ENCODE measurements around the gene CTXN3. TPM values are rescaled to one million over a fixed set of nuclear protein-coding genes. Genes with fewer than 3 reads are reported as not detected.

CTXN3 gene
- total RNA-seq, 1 donor from 2014 or later = not detected

DNA sequence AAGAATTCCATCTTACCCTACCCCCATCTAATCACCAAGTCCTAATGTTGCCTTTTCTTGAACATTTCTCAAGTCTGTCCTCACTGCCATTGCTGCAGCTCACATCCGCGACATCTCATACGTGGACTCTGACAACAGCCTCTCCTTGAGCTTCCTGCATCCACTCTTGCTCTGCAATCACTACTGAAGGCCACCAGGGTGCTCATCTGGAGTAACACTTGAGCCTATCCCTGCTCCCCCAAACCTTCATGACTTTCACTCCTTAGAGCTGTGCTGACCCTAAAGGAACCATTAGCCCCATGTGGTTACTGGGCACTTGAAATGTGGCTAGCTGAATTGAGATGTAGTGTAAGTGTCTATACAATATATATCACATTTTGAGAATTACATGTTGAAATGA lies 46.4 kb upstream of the CTXN3 start:
- peaks cover 1% of the 10 kb centered on the region for H3K4me1 Mint-ChIP-seq (ENCODE audit: low read depth, unreplicated experiment)
- H3K36me3 Mint-ChIP-seq (ENCODE audit: unreplicated experiment) = no peaks in the 10 kb centered on the region
- H3K9me3 Mint-ChIP-seq (ENCODE audit: unreplicated experiment) = no peaks in the 10 kb centered on the region
- H3K27me3 Mint-ChIP-seq (ENCODE audit: unreplicated experiment) = no peaks in the 10 kb centered on the region
- TF ChIP-seq, protein P1, sequence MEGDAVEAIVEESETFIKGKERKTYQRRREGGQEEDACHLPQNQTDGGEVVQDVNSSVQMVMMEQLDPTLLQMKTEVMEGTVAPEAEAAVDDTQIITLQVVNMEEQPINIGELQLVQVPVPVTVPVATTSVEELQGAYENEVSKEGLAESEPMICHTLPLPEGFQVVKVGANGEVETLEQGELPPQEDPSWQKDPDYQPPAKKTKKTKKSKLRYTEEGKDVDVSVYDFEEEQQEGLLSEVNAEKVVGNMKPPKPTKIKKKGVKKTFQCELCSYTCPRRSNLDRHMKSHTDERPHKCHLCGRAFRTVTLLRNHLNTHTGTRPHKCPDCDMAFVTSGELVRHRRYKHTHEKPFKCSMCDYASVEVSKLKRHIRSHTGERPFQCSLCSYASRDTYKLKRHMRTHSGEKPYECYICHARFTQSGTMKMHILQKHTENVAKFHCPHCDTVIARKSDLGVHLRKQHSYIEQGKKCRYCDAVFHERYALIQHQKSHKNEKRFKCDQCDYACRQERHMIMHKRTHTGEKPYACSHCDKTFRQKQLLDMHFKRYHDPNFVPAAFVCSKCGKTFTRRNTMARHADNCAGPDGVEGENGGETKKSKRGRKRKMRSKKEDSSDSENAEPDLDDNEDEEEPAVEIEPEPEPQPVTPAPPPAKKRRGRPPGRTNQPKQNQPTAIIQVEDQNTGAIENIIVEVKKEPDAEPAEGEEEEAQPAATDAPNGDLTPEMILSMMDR (IDR thresholded peaks at IDR 0.05; ENCODE audit: partially characterized antibody, unreplicated experiment) = no peak
- H3K4me3 Mint-ChIP-seq (ENCODE audit: unreplicated experiment) = no peak overlapping the region
- DNase-seq = no peak
- no peak overlapping the region for H3K27ac Mint-ChIP-seq (ENCODE audit: unreplicated experiment)

DNA sequence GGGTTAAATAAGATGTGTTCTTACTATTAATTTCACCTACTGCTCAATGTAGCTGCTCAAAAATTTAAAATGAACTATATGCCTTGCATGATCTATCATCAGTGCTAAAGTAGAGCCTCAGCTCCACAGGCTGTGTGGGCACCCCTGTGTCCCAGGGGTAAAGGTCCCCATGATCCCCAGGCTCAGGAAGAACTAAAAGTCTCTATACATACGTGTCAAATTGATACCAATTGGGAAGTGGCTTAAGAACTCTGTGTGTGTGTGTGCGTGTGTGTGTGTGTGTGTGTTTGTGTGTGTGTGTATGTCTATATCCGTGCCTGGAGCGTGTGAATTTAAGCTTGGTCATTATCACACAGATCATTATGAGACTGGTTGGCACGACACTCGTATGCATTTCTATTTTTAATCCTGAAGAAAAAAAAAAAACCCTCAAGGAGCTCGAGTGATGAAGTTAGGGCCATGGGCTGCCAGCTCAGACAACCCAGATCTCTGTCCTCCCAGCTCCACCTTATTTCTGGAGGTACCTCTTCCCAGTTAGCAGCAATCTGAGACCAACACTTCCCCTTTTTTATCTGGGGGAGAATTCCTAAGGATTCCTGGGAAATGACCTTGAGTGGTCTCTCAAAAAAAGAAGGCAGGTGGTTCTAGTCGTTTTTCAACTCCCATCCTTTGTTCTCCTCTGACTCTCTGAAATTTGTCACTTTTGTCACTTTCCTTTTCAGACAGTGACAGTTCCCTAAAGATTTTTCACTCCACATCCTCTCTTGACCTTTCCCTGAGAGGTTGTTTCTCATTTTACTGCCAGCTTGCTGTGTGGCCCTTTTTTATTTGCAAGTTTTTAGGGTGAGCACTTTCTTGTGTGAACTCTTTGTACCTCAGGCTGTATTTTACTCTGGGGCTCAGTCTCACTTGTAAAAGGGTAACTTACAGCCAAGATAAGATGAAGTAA lies 45.7 kb upstream of the CTXN3 start:
- Mint-ChIP-seq H3K4me1 (ENCODE audit: low read depth, unreplicated experiment) (peaks cover 1% of the 10 kb centered on the region), H3K9me3 (ENCODE audit: unreplicated experiment) (no peaks in the 10 kb centered on the region), H3K27ac (ENCODE audit: unreplicated experiment) (no peak overlapping the region), H3K4me3 (ENCODE audit: unreplicated experiment) (no peak overlapping the region), H3K27me3 (ENCODE audit: unreplicated experiment) (no peaks in the 10 kb centered on the region), H3K36me3 (ENCODE audit: unreplicated experiment) (no peaks in the 10 kb centered on the region)
- no peak for DNase-seq
- TF ChIP-seq, protein P1 (IDR thresholded peaks at IDR 0.05; ENCODE audit: partially characterized antibody, unreplicated experiment) = no peak

DNA sequence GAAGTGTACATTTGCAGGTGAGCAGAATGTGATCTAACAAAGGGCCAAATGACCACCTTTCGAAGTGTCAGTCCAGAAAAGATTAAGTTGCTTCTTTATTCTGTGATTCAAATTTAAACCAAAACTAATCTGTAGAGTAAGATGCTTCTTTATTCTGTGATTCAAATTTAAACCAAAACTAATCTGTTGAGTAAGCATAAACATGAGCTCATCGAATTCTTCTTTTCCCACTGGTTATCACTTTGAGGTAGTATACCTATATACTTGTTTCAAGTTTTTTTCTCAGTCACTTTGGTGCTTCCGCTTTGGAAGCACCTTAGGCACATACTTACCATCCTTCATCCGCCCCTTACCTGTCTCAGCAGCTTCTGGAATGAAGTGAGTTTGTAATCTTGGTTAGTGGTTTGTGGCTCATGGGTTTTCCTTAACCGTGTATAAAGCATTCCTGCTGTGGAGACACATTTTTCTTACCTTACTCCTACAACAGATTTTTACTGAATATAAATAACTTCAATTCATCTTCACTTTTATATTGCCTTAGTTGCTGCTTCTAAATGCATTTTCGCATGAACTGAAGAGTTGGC lies 40.7 kb upstream of the CTXN3 start:
- Mint-ChIP-seq H3K9me3 (ENCODE audit: unreplicated experiment) (no peaks in the 10 kb centered on the region), H3K36me3 (ENCODE audit: unreplicated experiment) (no peaks in the 10 kb centered on the region), H3K27me3 (ENCODE audit: unreplicated experiment) (no peaks in the 10 kb centered on the region), H3K4me1 (ENCODE audit: low read depth, unreplicated experiment) (peaks cover 2% of the 10 kb centered on the region), H3K4me3 (ENCODE audit: unreplicated experiment) (no peak overlapping the region), H3K27ac (ENCODE audit: unreplicated experiment) (no peak overlapping the region)
- TF ChIP-seq, protein P1 (IDR thresholded peaks at IDR 0.05; ENCODE audit: partially characterized antibody, unreplicated experiment) = no peak
- DNase-seq = no peak

DNA sequence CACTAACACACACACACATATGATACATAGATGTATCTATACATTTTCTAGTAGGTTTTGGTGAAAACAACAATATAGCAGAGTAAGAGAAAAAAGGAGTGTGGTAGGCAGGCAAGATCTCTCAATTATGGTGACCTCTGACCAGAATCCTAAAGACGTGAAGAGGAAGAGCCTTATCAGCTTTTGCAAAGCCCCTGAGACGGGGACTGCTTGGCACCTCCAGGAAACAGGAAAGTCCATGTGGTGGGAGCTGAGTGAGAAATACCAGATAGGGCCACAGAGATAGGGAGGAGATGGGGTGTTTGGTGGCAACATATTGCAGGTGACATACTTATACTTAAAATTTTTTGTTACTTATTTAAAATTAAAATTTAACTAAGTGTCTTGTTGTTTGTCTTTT lies 39.9 kb upstream of the CTXN3 start:
- Mint-ChIP-seq H3K9me3 (ENCODE audit: unreplicated experiment) (no peaks in the 10 kb centered on the region), H3K36me3 (ENCODE audit: unreplicated experiment) (no peaks in the 10 kb centered on the region), H3K4me3 (ENCODE audit: unreplicated experiment) (no peak overlapping the region), H3K4me1 (ENCODE audit: low read depth, unreplicated experiment) (peaks cover 2% of the 10 kb centered on the region), H3K27me3 (ENCODE audit: unreplicated experiment) (no peaks in the 10 kb centered on the region), H3K27ac (ENCODE audit: unreplicated experiment) (no peak overlapping the region)
- TF ChIP-seq, protein P1 (IDR thresholded peaks at IDR 0.05; ENCODE audit: partially characterized antibody, unreplicated experiment) = no peak
- no peak for DNase-seq

DNA sequence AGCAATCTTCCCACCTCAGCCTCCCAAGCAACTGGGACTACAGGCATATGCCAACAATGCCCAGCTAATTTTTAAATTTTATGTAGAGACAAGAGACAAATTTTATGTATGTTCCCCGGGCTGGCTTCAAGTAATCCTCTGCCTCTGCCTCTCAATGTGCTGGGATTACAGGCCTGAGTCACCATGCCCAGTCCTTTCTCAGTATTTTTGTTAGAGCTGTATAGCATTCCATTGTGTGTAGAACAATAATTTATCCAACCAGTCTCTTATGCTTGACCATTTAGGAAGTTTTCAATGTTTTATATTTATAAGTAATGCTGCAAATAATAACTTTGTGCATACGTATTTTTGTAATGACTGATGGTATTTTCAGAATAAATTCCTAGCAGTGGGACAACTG lies 38.9 kb upstream of the CTXN3 start:
- Mint-ChIP-seq H3K4me3 (ENCODE audit: unreplicated experiment) (no peak overlapping the region), H3K4me1 (ENCODE audit: low read depth, unreplicated experiment) (peaks cover 2% of the 10 kb centered on the region), H3K27me3 (ENCODE audit: unreplicated experiment) (no peaks in the 10 kb centered on the region), H3K27ac (ENCODE audit: unreplicated experiment) (no peak overlapping the region), H3K9me3 (ENCODE audit: unreplicated experiment) (no peaks in the 10 kb centered on the region), H3K36me3 (ENCODE audit: unreplicated experiment) (no peaks in the 10 kb centered on the region)
- TF ChIP-seq, protein P1 (IDR thresholded peaks at IDR 0.05; ENCODE audit: partially characterized antibody, unreplicated experiment) = no peak
- DNase-seq = no peak

All from glutamatergic neuron (in vitro differentiated cells).